ENCODE results near the gene HP1BP3. TPM values are rescaled to one million over a fixed set of nuclear protein-coding genes. Genes with fewer than 3 reads are reported as not detected.

HP1BP3 gene
- 100 to 1,000 TPM in 2 of 4 donors, 10 to 100 TPM in 2; 73.9 to 121 (median 108) TPM for total RNA-seq

DNA sequence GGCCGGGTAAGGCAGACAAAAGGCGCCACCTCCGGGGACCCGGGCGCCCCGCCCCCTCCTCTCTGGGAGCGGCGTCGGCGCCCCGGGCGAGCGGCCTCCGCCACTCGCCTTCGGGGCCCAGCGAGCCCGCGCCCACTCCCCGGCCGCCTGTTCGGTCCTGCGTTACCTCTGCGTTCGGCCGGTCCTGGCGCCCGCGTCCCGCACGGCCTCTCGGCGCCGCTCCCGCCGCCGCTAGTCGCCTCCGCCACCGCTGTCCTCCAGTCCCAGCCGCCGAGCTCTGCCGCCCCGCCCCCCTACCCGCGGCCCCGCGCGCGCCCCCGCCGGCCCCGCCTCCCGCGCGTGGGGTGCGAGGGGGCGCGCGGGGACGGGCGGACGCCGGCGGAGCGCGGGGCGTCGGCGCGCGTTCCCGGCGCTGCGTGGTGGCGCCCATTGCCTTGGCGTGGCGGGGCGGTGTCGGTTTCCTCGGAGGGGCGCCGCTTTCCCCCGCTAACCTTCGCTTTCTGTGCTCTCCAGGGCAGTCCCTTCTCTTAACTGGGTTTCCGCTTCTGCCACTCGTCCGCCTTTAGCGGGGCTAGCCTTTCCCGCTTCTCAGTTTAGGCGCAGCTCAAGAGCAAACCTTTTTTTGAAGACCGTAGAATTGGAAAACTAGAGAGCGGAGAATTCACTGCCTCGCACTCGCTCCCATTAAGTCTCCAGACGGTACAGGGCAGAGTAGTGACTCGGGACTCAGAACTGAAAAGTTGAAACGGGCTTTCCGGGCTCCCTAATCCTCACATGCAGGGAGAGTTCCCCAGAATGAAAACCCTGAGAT is at the start of gene HP1BP3:
HP1BP3 (minus strand) TSS at position 279 of the 811 bp plus-strand sequence. CDS start 6,867 bp downstream, outside the sequence.
- ATAC-seq (peak; percentile 76), DNase-seq (peak; percentile 48 to 74)
- intact Hi-C loops (cut with DNase I; ENCODE audit: low total_unique reads) = loop anchor here (1.0 to 5.0 kb wide), 2 partner anchors 55 to 388 kb away; partner anchors contain the start of gene SH2D5
- peak; percentile 69 to 71 for TF ChIP-seq POLR2A (IDR thresholded peaks at IDR 0.05)
- TF ChIP-seq, protein P1, sequence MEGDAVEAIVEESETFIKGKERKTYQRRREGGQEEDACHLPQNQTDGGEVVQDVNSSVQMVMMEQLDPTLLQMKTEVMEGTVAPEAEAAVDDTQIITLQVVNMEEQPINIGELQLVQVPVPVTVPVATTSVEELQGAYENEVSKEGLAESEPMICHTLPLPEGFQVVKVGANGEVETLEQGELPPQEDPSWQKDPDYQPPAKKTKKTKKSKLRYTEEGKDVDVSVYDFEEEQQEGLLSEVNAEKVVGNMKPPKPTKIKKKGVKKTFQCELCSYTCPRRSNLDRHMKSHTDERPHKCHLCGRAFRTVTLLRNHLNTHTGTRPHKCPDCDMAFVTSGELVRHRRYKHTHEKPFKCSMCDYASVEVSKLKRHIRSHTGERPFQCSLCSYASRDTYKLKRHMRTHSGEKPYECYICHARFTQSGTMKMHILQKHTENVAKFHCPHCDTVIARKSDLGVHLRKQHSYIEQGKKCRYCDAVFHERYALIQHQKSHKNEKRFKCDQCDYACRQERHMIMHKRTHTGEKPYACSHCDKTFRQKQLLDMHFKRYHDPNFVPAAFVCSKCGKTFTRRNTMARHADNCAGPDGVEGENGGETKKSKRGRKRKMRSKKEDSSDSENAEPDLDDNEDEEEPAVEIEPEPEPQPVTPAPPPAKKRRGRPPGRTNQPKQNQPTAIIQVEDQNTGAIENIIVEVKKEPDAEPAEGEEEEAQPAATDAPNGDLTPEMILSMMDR (IDR thresholded peaks at IDR 0.05 in 4 of 5, conservative IDR thresholded peaks at IDR 0.05 in 1 of 5) = no peak
- Histone ChIP-seq H3K27me3 (no peaks in the 10 kb centered on the region), H3K4me1 (peaks cover 25 to 35% of the 10 kb centered on the region in 2 donors), H3K9me3 (no peaks in the 10 kb centered on the region), H3K27ac (peak within 1 kb of the TSS; percentile 95 to 98 (median 98)), H3K4me3 (peak within 1 kb of the TSS; percentile 76 to 93 (median 86)), H3K36me3 (no peaks in the 10 kb centered on the region)
- in situ Hi-C loops (cut with MboI; ENCODE audit: low sequenced_read_pairs in 4 of 4) = no loop called here

- in situ Hi-C loops (cut with MboI; ENCODE audit: low sequenced_read_pairs in 4 of 4) (no loop called here), intact Hi-C loops (cut with DNase I; ENCODE audit: low total_unique reads) (no loop called here)
- Histone ChIP-seq H3K36me3 (peaks cover 0 to 5% of the 10 kb centered on the region in 2 donors), H3K27ac (no peak overlapping the region), H3K27me3 (no peaks in the 10 kb centered on the region), H3K9me3 (no peaks in the 10 kb centered on the region), H3K4me3 (no peak overlapping the region), H3K4me1 (peaks cover 7 to 10% of the 10 kb centered on the region in 2 donors)
- TF ChIP-seq, protein P1 (IDR thresholded peaks at IDR 0.05 in 4 of 5, conservative IDR thresholded peaks at IDR 0.05 in 1 of 5) = no peak
- no peak for TF ChIP-seq POLR2A (IDR thresholded peaks at IDR 0.05)
- DNase-seq = no peak
- ATAC-seq = no peak
Measured at GRCh38 chr1:20836230-20836629, 49.1 kb upstream of the HP1BP3 start.

- H3K9me3 ChIP-seq = no peaks in the 10 kb centered on the region
- DNase-seq (no peak), ATAC-seq (no peak)
- TF ChIP-seq, protein P1 (IDR thresholded peaks at IDR 0.05 in 4 of 5, conservative IDR thresholded peaks at IDR 0.05 in 1 of 5) = no peak
- TF ChIP-seq POLR2A (IDR thresholded peaks at IDR 0.05) = no peak
- H3K27ac ChIP-seq = no peak overlapping the region
- no peaks in the 10 kb centered on the region for H3K27me3 ChIP-seq
- intact Hi-C loops (cut with DNase I; ENCODE audit: low total_unique reads) (no loop called here), in situ Hi-C loops (cut with MboI; ENCODE audit: low sequenced_read_pairs in 4 of 4) (no loop called here)
- no peaks in the 10 kb centered on the region for H3K36me3 ChIP-seq
- no peak overlapping the region for H3K4me3 ChIP-seq
- peaks cover 20 to 21% of the 10 kb centered on the region in 2 donors for H3K4me1 ChIP-seq
Measured at GRCh38 chr1:20834780-20835179, 47.7 kb upstream of the HP1BP3 start.

DNA sequence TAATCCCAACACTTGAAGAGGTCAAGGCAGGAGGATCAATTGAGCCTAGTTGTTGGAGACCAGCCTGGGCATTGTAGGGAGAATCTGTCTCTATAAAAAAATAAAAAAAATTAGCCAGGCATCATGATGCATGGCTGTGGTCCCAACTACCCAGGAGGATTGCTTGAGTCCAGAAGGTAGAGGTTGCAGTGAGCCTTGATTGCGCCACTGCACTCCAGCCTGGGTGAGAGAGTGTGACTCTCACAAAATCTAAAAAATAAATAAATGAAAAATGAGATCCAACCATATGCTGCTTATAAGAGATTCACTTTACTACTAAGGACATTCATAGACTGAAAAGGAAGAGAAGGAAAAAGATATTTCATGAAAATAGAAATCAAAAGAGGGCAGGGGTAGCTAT is 47.1 kb upstream of the HP1BP3 start:
- Histone ChIP-seq H3K4me3 (no peak overlapping the region), H3K27me3 (no peaks in the 10 kb centered on the region), H3K9me3 (no peaks in the 10 kb centered on the region), H3K36me3 (peaks cover 0 to 2% of the 10 kb centered on the region in 2 donors), H3K27ac (no peak overlapping the region), H3K4me1 (peaks cover 20 to 21% of the 10 kb centered on the region in 2 donors)
- no peak for DNase-seq
- in situ Hi-C loops (cut with MboI; ENCODE audit: low sequenced_read_pairs in 4 of 4) = no loop called here
- intact Hi-C loops (cut with DNase I; ENCODE audit: low total_unique reads) = no loop called here
- TF ChIP-seq, protein P1 (IDR thresholded peaks at IDR 0.05 in 4 of 5, conservative IDR thresholded peaks at IDR 0.05 in 1 of 5) = no peak
- no peak for TF ChIP-seq POLR2A (IDR thresholded peaks at IDR 0.05)
- no peak for ATAC-seq

All from gastrocnemius medialis (tissue), 4 donors.